HEK293 (cell line): ENCODE measurements around the gene FOXP1.

Experiments used
- CTCF ChIA-PET: fragments of 350-600 bp; formaldehyde crosslinking; extraction: SDS; loops from one replicate; lab custom pipeline; 2021; ENCODE audit warnings: antibody characterized with exemption; lab: Yijun Ruan, JAX
- POLR2A ChIA-PET: fragments of 300-600 bp; formaldehyde crosslinking; extraction: SDS; loops from one replicate; lab custom pipeline; 2020; ENCODE audit warnings: antibody characterized with exemption, inconsistent platforms; lab: Yijun Ruan, JAX
- H3K27ac ChIP-seq: fragments of 200-500 bp; sonication (Bioruptor generic); 2 replicates; pipeline ENCODE4 v1.5.1; 2014; ENCODE audit warnings: low read depth, low read length, control low read depth, inconsistent platforms; ENCODE audit errors: extremely low read depth
- H3K36me3 ChIP-seq, 2 experiments: fragments of 200-500 bp in 1 of 2; sonication (Bioruptor generic) in 1 of 2; 1 replicate in 1 of 2; 2 replicates in 1 of 2; pipeline ENCODE4 v1.5.1; 2014 to 2017; ENCODE audit warnings: inconsistent platforms in 2 of 2, low read length in 2 of 2; ENCODE audit not compliant: control insufficient read depth in 2 of 2, insufficient read depth in 1 of 2
- H3K4me1 ChIP-seq: fragments of 200-500 bp; sonication (Bioruptor generic); 2 replicates; pipeline ENCODE4 v1.5.1; 2014; ENCODE audit warnings: mild to moderate bottlenecking, low read length, inconsistent platforms; ENCODE audit not compliant: control insufficient read depth, insufficient read depth
- H3K4me3 ChIP-seq: 2 replicates; pipeline ENCODE4 v1.5.1; 2011; ENCODE audit warnings: low read depth, mild to moderate bottlenecking, control low read depth, low read length, moderate library complexity
- H3K9me3 ChIP-seq: fragments of 200-500 bp; sonication (Bioruptor generic); 2 replicates; pipeline ENCODE4 v1.5.1; 2014; ENCODE audit warnings: low read depth, low read length, inconsistent platforms; ENCODE audit not compliant: control insufficient read depth, insufficient read depth
- KLF10 ChIP-seq: fragments of 450-650 bp; IDR thresholded peaks from 2 replicates; pipeline ENCODE4 v1.5.1; 2018; ENCODE audit warnings: missing biosample characterization, mild to moderate bottlenecking, missing genetic modification characterization
- OSR2 ChIP-seq: fragments of 450-650 bp; formaldehyde crosslinking; IDR thresholded peaks from 2 replicates; pipeline ENCODE4 v1.5.1; 2016; ENCODE audit warnings: missing biosample characterization, missing genetic modification characterization
- PRDM6 ChIP-seq: fragments of 450-650 bp; formaldehyde crosslinking; IDR thresholded peaks from 2 replicates; pipeline ENCODE4 v1.5.1; 2017; ENCODE audit warnings: missing biosample characterization, missing genetic modification characterization
- REST ChIP-seq: fragments of 450-650 bp; formaldehyde crosslinking; IDR thresholded peaks from 2 replicates; pipeline ENCODE4 v1.5.1; 2016; ENCODE audit warnings: missing biosample characterization, missing genetic modification characterization
- SETDB1 ChIP-seq: IDR thresholded peaks from one replicate; pipeline ENCODE4 v1.6.1; 2017; ENCODE audit warnings: mild to moderate bottlenecking, low read length, moderate library complexity, mixed read lengths; ENCODE audit not compliant: insufficient read length
- ZBTB8A ChIP-seq: fragments of 450-650 bp; formaldehyde crosslinking; IDR thresholded peaks from 2 replicates; pipeline ENCODE4 v1.5.1; 2016; ENCODE audit warnings: missing biosample characterization, missing genetic modification characterization
- ZEB2 ChIP-seq: fragments of 450-650 bp; formaldehyde crosslinking; IDR thresholded peaks from 2 replicates; pipeline ENCODE4 v1.5.1; 2016; ENCODE audit warnings: missing biosample characterization, missing genetic modification characterization
- ZNF174 ChIP-seq: fragments of 450-650 bp; formaldehyde crosslinking; IDR thresholded peaks from 2 replicates; pipeline ENCODE4 v1.5.0; 2017; ENCODE audit warnings: missing biosample characterization, mild to moderate bottlenecking, missing genetic modification characterization
- ZNF274 ChIP-seq, 2 experiments: fragments of 200-500 bp in 1 of 2; fragments of 450-650 bp in 1 of 2; sonication (Bioruptor generic) in 1 of 2; formaldehyde crosslinking in 1 of 2; IDR thresholded peaks; 2 replicates each; pipeline versions ENCODE4 v1.5.1 to v1.6.1; 2014 to 2016; ENCODE audit warnings: borderline replicate concordance in 1 of 2, inconsistent platforms in 1 of 2, low read length in 1 of 2, missing biosample characterization in 1 of 2, missing genetic modification characterization in 1 of 2
- ZNF350 ChIP-seq: fragments of 450-650 bp; formaldehyde crosslinking; IDR thresholded peaks from 2 replicates; pipeline ENCODE4 v1.5.0; 2017; ENCODE audit warnings: missing biosample characterization, mild to moderate bottlenecking, missing genetic modification characterization
- ZNF560 ChIP-seq: fragments of 450-650 bp; formaldehyde crosslinking; IDR thresholded peaks from 2 replicates; pipeline ENCODE4 v1.5.1; 2017; ENCODE audit warnings: missing biosample characterization, missing genetic modification characterization, borderline replicate concordance
- TF ChIP-seq, protein P1 (sequence below): fragments of 450-650 bp; formaldehyde crosslinking; IDR thresholded peaks from 2 replicates; pipeline ENCODE4 v1.5.1; 2016; ENCODE audit warnings: missing biosample characterization, missing genetic modification characterization
- TF ChIP-seq, protein P2 (sequence below): fragments of 450-650 bp; formaldehyde crosslinking; IDR thresholded peaks from 2 replicates; pipeline ENCODE4 v1.5.1; 2016; ENCODE audit warnings: missing biosample characterization, missing genetic modification characterization

Gene FOXP1

GRCh38 chr3:71186801-71187200 is 396.7 kb downstream of the FOXP1 start:
- H3K4me1 ChIP-seq: no peaks in the 10 kb centered on the region
- POLR2A ChIA-PET: no interaction called here
- H3K4me3 ChIP-seq: no peak overlapping the region
- no peaks in the 10 kb centered on the region for H3K36me3 ChIP-seq
- no peak for TF ChIP-seq ZNF174 (tag by site-specific recombination)
- TF ChIP-seq SETDB1: peak; percentile 37
- no peak for TF ChIP-seq ZNF274 (IDR thresholded peaks at IDR 0.05; ENCODE audit: low read length)
- TF ChIP-seq ZNF274 (tag by site-specific recombination; IDR thresholded peaks at IDR 0.05; ENCODE audit: borderline replicate concordance): no peak
- H3K27ac ChIP-seq: no peak overlapping the region
- CTCF ChIA-PET: interaction anchor here (0.6 kb wide), 1 partner anchor 212 kb away, joined by 3 read pairs; no protein-coding TSS in a partner anchor
- no peaks in the 10 kb centered on the region for H3K9me3 ChIP-seq

DNA sequence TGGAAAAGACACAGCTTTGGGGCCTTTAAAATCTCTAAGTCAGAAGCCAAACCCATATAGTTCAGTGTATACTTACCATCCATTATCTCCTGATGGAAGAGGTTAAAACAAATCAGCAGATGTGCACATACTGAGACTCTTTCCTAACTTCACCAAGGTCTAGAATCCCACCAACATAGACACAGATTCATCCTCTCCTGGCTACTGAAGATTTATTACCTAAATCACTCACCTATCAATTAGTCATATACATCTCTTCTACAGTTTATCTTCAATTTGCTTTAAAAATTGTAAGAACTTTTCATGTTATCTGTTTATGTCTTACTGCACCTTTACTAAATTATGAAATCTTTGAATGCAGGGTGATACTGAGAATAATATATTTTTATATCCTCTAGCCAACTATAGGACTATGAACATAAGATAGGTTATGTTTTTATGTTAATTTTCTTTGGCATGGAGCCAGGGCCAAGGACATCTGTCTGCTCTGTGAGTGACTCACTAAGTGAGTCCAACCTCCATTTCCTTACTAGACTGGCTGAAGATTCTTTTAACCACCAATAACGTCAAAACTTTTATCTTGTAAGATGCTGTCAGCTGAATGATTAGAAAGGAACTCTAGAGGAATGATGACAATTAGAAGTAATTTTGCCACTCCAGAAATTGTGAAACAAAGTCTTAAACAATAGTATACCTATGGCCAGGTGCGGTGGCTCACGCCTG is 397.6 kb downstream of the FOXP1 start:
- POLR2A ChIA-PET: no interaction called here
- TF ChIP-seq ZNF560 (no peak), ZNF350 (0 out of 2 replicates have a peak, but pooled peaks have one; percentile 16), OSR2 (tag by site-specific recombination) (no peak), KLF10 (0 out of 2 replicates have a peak, but pooled peaks have one; percentile 18)
- TF ChIP-seq, all 188 proteins: peak for 2
- Histone ChIP-seq H3K9me3 (no peaks in the 10 kb centered on the region), H3K36me3 (no peaks in the 10 kb centered on the region), H3K27ac (no peak overlapping the region), H3K4me1 (no peaks in the 10 kb centered on the region; the same call in 1 of the 2 replicates), H3K4me3 (no peak overlapping the region)
- CTCF ChIA-PET: no interaction called here

GRCh38 chr3:71184252-71184651 is 399.3 kb downstream of the FOXP1 start:
- TF ChIP-seq ZEB2: no peak
- 0 out of 2 replicates have a peak, but pooled peaks have one; percentile 22 for TF ChIP-seq PRDM6 (tag by site-specific recombination)
- TF ChIP-seq ZBTB8A: peak; percentile 35; the same call in 1 of the 2 replicates
- Histone ChIP-seq H3K4me1 (peaks cover 3% of the 10 kb centered on the region), H3K27ac (no peak overlapping the region), H3K9me3 (no peaks in the 10 kb centered on the region), H3K36me3 (no peaks in the 10 kb centered on the region), H3K4me3 (no peak overlapping the region)
- ChIA-PET CTCF (interaction anchor here (0.6 kb wide), 2 partner anchors 186 to 234 kb away, joined by 3 read pairs; no protein-coding TSS in a partner anchor), POLR2A (no interaction called here)

DNA sequence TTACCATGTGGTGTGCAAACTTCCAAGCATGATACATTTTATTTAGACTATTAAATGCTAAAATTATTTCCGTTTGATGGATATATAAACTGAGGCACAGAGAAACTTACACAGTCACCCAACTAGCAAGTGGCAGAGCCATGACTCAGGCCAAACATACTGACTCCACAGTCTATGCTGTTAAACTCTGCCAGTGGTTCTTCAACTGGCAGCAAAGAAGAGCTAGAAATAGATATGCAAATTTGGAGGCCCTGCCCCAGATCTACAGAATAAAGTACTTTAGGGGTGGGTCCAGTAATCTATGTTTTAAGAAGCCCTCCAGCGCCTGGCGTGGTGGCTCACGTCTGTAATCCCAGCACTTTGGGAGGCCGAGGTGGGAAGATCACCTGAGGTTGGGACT is 400.0 kb downstream of the FOXP1 start:
- TF ChIP-seq REST: no peak
- TF ChIP-seq, protein P1, sequence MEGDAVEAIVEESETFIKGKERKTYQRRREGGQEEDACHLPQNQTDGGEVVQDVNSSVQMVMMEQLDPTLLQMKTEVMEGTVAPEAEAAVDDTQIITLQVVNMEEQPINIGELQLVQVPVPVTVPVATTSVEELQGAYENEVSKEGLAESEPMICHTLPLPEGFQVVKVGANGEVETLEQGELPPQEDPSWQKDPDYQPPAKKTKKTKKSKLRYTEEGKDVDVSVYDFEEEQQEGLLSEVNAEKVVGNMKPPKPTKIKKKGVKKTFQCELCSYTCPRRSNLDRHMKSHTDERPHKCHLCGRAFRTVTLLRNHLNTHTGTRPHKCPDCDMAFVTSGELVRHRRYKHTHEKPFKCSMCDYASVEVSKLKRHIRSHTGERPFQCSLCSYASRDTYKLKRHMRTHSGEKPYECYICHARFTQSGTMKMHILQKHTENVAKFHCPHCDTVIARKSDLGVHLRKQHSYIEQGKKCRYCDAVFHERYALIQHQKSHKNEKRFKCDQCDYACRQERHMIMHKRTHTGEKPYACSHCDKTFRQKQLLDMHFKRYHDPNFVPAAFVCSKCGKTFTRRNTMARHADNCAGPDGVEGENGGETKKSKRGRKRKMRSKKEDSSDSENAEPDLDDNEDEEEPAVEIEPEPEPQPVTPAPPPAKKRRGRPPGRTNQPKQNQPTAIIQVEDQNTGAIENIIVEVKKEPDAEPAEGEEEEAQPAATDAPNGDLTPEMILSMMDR (tag by site-specific recombination): no peak
- TF ChIP-seq, protein P2, sequence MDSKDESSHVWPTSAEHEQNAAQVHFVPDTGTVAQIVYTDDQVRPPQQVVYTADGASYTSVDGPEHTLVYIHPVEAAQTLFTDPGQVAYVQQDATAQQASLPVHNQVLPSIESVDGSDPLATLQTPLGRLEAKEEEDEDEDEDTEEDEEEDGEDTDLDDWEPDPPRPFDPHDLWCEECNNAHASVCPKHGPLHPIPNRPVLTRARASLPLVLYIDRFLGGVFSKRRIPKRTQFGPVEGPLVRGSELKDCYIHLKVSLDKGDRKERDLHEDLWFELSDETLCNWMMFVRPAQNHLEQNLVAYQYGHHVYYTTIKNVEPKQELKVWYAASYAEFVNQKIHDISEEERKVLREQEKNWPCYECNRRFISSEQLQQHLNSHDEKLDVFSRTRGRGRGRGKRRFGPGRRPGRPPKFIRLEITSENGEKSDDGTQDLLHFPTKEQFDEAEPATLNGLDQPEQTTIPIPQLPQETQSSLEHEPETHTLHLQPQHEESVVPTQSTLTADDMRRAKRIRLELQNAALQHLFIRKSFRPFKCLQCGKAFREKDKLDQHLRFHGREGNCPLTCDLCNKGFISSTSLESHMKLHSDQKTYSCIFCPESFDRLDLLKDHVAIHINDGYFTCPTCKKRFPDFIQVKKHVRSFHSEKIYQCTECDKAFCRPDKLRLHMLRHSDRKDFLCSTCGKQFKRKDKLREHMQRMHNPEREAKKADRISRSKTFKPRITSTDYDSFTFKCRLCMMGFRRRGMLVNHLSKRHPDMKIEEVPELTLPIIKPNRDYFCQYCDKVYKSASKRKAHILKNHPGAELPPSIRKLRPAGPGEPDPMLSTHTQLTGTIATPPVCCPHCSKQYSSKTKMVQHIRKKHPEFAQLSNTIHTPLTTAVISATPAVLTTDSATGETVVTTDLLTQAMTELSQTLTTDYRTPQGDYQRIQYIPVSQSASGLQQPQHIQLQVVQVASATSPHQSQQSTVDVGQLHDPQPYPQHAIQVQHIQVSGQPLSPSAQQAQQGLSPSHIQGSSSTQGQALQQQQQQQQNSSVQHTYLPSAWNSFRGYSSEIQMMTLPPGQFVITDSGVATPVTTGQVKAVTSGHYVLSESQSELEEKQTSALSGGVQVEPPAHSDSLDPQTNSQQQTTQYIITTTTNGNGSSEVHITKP (tag by site-specific recombination): peak; percentile 56; the same call in 1 of the 2 replicates
- CTCF ChIA-PET: no interaction called here

More for the DNA sequence above, 400.0 kb downstream of the FOXP1 start:
- Histone ChIP-seq H3K9me3 (no peaks in the 10 kb centered on the region), H3K4me1 (peaks cover 3% of the 10 kb centered on the region), H3K36me3 (no peaks in the 10 kb centered on the region), H3K4me3 (no peak overlapping the region), H3K27ac (no peak overlapping the region)
- POLR2A ChIA-PET: no interaction called here
